Medulla oblongata (tissue), 1 donor: ENCODE results near the gene NCOA6.

Experiments
- DNase-seq: peaks from one replicate; pipeline ENCODE4 v3.0.0-alpha.2; 2015; ENCODE audit errors: extremely low spot score

Gene NCOA6

GRCh38 chr20:34825530-34826362, at the start of gene NCOA6:
Gene NCOA6, minus strand, starts transcription at chr20:34825651. Its CDS starts 43,296 bp downstream, at chr20:34782355.
- peak; percentile 88 for DNase-seq

GRCh38 chr20:34874094-34874654, 48.7 kb upstream of the NCOA6 start:
- peak; percentile 93 for DNase-seq

DNA sequence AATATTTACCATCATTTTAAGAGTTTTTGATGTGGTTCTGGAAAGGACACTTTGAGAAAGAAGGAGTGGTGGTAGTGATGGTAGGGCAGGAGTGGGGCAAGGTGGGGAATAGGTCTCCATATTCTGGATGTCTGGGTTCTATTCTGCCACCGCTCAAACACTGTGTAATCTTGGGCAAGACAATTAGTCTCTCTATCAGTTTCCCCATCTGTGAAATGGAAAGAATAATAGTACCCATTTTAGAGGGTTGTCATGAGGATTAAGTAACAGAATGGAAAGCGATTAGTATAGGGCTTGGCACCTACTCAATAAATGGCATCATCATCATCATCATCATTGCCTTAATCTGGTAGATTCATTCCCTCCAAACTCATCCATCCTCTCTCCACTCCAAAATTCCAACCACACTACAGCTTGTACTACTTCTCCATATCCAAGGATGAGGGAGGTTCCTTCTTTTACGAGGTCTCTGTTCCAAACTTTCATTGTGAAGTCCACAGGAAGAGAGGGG, 48.2 kb upstream of the NCOA6 start:
- peak; percentile 9 for DNase-seq

- peak; percentile 85 for DNase-seq
Observed at GRCh38 chr20:34872622-34873224, 47.3 kb upstream of the NCOA6 start, which contains the start of gene GGT7. Gene GGT7, minus strand, starts transcription at chr20:34872856. Its CDS starts 41 bp downstream, at chr20:34872815.

DNA sequence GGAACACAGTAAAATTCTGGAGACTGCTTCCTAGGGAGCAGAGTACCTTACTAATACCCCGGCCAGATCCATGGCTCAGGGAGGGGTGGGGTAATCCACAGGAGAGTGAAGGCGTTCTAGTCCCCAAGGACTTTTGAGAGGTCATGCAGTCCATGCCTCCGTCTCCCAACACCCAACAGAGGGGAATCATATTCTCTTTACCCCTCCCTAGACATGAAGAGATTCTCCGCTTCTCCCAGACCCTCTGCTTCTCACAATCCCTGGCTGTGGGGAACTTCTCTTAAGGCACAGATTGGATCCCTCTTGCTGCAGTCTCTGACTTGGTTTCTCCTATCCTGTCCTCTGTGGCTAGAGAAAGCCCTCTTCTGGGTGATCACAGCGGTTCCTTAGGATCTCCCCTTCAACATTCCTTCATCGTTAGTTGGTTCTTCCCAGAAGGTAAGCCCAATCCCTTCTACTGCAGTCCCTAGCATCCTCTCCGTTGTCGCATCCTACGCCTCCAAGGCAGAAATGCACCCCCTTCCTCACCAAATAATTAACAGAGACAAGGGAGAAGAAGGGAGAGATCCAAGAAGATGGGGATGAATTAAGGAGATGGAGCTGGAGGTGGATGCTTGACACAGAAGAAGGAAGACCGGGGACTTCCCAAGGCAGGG, 46.6 kb upstream of the NCOA6 start:
- peak; percentile 12 for DNase-seq

GRCh38 chr20:34871320-34871926, 46.0 kb upstream of the NCOA6 start:
- DNase-seq, result no peak

- DNase-seq, result no peak
Observed at GRCh38 chr20:34864216-34864615, 38.8 kb upstream of the NCOA6 start.

DNA sequence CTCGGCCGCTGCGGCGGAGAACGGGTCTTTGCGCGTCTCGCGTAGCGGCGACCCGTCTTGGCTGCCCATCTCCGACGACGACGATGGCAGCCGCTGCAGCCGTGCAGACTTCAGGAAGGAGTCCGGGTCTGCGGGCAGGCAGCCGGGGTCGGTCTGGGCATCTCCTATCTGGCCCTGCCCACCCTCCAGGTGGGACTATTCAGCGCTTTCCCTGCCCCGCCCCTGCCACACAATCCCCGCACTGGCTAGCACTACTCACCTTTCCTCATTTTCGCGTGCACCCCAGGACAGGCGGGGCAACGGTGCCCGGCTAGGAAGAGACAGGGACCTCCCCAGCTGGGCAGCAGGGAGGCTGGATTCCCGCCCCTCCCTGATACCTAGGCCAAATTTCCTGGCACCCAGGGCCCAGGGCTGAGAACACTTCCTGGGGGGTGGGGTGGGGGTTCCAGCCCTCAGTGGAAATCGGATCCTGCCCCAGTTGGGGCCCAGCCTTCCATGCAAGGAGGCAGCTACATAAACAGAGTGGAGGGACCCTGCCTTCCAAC, 38.0 kb upstream of the NCOA6 start:
- DNase-seq, result no peak

DNA sequence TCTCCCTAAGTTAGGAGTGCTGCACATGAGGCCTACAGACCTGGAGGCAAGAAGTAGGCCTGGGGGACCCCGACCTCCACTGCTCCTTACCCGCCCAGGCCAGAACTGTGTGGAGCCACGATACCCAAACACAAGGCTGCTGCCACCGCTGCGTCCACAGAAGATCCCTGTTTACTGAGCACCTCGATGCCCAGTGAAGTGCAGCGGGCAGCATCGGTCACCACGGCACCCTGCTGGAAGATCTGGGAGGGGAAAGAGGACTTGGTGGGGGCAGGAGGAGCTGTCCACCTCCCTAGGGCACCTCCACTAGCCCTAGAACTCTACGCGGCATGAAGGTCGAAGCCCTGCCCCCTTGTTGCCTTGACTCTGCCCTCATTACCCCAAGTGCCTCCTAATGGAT, 37.3 kb upstream of the NCOA6 start:
- DNase-seq, result no peak

DNA sequence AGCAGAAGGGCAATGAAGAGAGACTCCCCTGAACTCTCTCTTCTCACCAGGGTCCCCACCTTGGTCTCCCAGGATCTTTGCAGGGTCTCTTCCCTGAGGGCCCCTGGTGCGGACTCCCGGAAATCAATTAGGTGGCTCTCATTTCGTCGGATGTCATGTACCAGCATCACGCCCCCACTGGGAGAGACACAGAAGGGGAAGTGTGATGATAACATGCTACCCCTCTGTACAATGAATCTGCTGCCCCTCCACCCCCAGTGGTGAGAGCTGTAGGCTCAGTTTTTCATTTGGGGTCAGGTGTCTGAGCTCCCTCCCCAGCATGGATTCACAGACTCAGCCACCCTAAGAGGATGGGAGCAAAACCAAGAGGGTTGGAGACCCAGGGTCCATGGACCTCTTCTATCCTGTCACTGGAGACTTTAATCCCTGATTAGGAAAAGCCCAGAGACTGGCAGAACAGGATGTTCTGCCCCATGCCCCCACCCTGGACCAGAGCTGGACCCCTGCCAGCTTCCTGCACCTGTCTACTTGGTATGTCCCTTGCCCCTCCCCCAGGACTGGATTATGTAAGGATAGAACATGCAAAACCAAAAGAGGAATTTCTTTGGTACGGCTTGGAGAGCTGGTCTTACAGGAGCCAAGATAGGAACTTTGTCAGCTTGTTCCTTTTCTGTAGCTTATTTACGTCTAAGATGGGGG, 36.1 kb upstream of the NCOA6 start:
- no peak for DNase-seq

- no peak for DNase-seq
Observed at GRCh38 chr20:34859826-34860545, 34.5 kb upstream of the NCOA6 start.

DNA sequence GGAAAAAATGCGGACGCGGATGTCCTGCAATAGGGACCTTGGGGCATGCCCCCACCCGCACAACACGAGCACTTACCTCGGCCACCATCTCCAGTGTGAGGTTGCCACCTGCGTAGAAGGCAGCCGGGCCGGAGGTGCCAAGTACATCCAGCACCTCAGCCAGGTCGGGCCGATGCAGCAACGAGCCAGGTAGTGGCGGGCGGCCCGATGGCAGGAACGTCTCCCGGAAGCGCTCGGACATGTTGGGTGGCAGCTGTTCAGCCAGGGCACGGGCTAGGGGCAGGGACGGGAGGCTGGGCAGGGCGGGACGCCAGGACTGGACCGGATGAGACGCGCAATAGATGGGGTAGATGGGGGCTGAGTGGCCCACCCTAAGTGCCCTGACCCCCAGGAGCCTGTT, 33.9 kb upstream of the NCOA6 start:
- DNase-seq, result no peak

- DNase-seq, result no peak
Observed at GRCh38 chr20:34852298-34852697, 26.8 kb upstream of the NCOA6 start.

- DNase-seq, result no peak
Observed at GRCh38 chr20:34850969-34851368, 25.5 kb upstream of the NCOA6 start.

DNA sequence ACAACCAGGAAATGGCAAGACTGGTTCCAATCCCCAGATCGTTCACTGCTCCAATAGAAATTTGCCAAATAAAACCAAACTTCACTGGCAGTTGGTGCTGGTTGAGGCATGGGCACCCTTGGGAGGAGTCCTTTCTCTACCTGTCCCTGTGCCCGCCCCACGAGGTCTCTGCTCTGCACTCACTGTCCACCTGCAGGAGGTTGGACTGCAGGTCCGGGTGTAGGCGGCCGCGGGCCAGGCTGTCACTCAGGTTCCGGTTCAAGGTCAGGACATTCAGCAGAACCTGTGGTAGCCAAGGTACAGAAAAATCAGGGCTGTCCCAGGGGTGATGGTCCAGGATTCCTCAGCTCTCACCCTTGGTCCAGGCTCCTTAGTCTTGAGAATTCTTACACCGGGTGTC, 24.3 kb upstream of the NCOA6 start:
- no peak for DNase-seq

GRCh38 chr20:34848597-34848996, 23.1 kb upstream of the NCOA6 start:
- no peak for DNase-seq

DNA sequence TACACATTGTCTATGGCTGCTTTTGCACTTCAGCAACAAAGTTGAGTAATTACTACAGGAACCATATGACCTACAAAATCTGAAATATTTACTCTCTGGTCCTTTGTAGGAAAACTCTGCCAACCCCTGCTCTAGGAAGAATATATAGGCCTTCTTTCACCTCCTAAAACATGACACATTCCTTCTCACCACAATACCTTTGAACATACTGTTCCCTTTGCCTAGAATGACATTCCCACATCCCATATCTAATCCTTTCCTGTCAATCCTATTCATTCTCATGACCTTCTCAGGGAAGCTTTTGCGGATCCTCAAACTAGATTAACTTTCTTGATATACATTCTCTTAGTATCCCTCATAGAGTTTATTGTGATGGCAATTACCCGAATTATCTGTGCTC, 18.0 kb upstream of the NCOA6 start:
- DNase-seq, result no peak

DNA sequence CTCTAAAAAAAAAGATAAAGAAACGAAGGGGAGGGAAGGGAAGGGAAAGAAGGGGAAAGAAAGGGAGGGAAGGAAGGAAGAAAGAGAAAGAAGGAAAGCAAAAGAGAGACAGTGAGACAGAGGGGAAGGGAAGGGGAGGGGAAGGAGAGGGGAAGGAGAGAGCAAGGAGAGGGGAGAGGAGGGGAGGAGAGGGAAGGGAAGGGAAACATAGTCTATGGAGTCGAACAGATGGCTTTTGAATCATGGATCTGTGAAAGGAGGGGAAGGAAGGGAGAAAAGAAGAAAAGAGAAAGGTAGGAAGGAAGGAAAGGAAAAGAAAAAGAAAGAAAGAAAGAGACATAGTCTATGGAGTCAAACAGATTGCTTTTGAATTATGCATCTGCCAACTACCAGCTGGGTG, 16.7 kb upstream of the NCOA6 start:
- no peak for DNase-seq

DNA sequence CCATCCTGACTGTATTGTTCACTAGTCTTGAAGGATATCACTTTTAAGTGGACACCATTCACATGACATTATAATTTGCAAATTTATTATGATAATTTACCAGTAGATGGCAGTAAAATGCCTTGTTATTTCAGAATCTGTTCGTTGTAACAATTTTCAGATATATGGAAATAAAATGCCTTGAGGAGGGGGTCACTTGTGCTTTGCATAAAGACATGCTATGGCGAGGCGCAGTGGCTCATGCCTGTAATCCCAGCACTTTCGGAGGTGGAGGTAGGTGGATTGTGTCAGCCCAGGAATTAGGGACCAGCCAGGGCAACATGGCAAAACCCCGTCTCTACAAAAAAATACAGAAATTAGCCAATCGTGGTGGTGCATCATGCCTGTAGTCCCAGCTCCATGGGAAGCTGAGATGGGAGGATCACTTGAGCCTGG, 9.0 kb upstream of the NCOA6 start:
- DNase-seq, result peak; percentile 29

- DNase-seq, result no peak
Observed at GRCh38 chr20:34831936-34832335, 6.5 kb upstream of the NCOA6 start.
